Heart right ventricle (tissue), 16 donors: ENCODE results near the gene RSPH3. TPM values are rescaled to one million over a fixed set of nuclear protein-coding genes. Genes with fewer than 3 reads are reported as not detected.

Source experiments
- ATAC-seq, 8 donors: fragments of 200-7000 bp; cut with Tn5 transposase; one replicate each; pipeline ENCODE4 v1.9.1; 2020; ENCODE audit warnings: mild to moderate bottlenecking in 8 of 8, moderate library complexity in 8 of 8, moderate number of reproducible peaks in 1 of 8
- DNase-seq, 2 donors: peaks; one replicate each; pipeline ENCODE4 v3.0.0-alpha.2; 2020
- H3K27ac ChIP-seq, 10 donors: fragments of 200-600 bp; sonication (generic) in 2 of 10; one replicate each; pipeline versions ENCODE4 v1.5.0 to v1.8.0; 2020 to 2022; ENCODE audit warnings: mild to moderate bottlenecking in 3 of 10
- H3K27me3 ChIP-seq, 7 donors: fragments of 200-600 bp; one replicate each; pipeline ENCODE4 v1.8.0; 2021 to 2022; ENCODE audit warnings: mild to moderate bottlenecking in 2 of 7
- H3K36me3 ChIP-seq, 9 donors: fragments of 200-600 bp; sonication (generic) in 1 of 9; one replicate each; pipeline versions ENCODE4 v1.5.0 to v1.8.0; 2020 to 2022; ENCODE audit warnings: mild to moderate bottlenecking in 2 of 9
- H3K4me1 ChIP-seq, 9 donors: fragments of 200-600 bp; sonication (generic) in 1 of 9; one replicate each; pipeline versions ENCODE4 v1.5.0 to v1.8.0; 2020 to 2022; ENCODE audit warnings: mild to moderate bottlenecking in 4 of 9
- H3K4me3 ChIP-seq, 10 donors: fragments of 200-600 bp; sonication (generic) in 2 of 10; one replicate each; pipeline versions ENCODE4 v1.5.0 to v1.8.0; 2020 to 2022; ENCODE audit warnings: mild to moderate bottlenecking in 7 of 10, moderate library complexity in 2 of 10
- H3K9me3 ChIP-seq, 11 donors: fragments of 200-600 bp in 10 of 11; sonication (generic) in 2 of 11; one replicate each; pipeline versions ENCODE4 v1.5.0 to v1.8.0; 2013 to 2022; ENCODE audit warnings: mild to moderate bottlenecking in 2 of 11, control low read depth in 1 of 11, moderate library complexity in 1 of 11
- WGBS, 2 donors: extraction: QIAGEN DNeasy Blood & Tissue Kit; methylation state at CpG; one replicate each; pipeline ENCODE4 v1.1.7; 2013; ENCODE audit warnings: inconsistent platforms in 1 of 2; 5-methylcytosine and 5-hydroxymethylcytosine counted together
- intact Hi-C, 10 donors: fragments of 100-400 bp; cut with DNase I; formaldehyde crosslinking; loops; one replicate each; pipeline versions ENCODE4 v1.11.1 to v1.14.2; 2022
- polyA plus RNA-seq, 2 donors: library from polyadenylated mRNA; stranded (reverse); fragments of 200-250 nt; gene quantifications; one replicate each; pipeline ENCODE4 v1.2.3, GENCODE V29; 2013
- total RNA-seq, 10 donors: library from RNA; stranded (reverse); fragmentation: NEBNext Ultra II Directional in 3 of 10; extraction: Animal tissue kit (Norgen Biotek cat#: 25700) in 3 of 10; gene quantifications; one replicate each; pipeline versions ENCODE4 v1.2.1 to v1.2.4, GENCODE V29; 2021 to 2023
- TF ChIP-seq, protein P1 (sequence below), 9 donors: fragments of 200-600 bp; sonication (generic) in 2 of 9; IDR thresholded peaks; one replicate each; pipeline versions ENCODE4 v1.5.0 to v1.8.0; 2021 to 2022; ENCODE audit warnings: antibody characterized with exemption in 9 of 9, mild to moderate bottlenecking in 5 of 9, moderate library complexity in 1 of 9
- donor health status: Arrhythmogenic right ventricular cardiomyopathy.
- donor health status: ischemic (EF 13 %, LVEDD 7.1; RV severe dilation, severe dysfunction).
- donor health status: healthy with polysubstance abuse.
- donor health status: DM: no; HTN: yes; CAD: no.
- donor health status: DM: no; HTN: no; CAD: no.
- donor health status: ischemic (EF 25% LVEDD 6.9; RV normal size, moderate dysfunction).
- donor health status: ischemic (EF 25% LVEDD 5.7; RV mildly dilated, moderate dysfunction).
- donor health status: healthy.
- donor health status: DM: yes; HTN: yes; CAD: no.
- donor health status: Ischemic cardiomyopathy.
- donor health status: ischemic (EF 35%, LVEDD 5.7; RV mildly dilated, moderate dysfunction).
- donor health status: nonischemic (EF 11% LVEDD 7.7; RV severe dilation, severe dysfunction).
- donor health status: DM: yes; HTN: yes; CAD: no.
- donor health status: PGD.
- donor health status: ischemic (EF 29% LVEDD 5.4; RV normal size, mild dysfunction).
- donor health status: nonischemic (EF 23%, LVEDD 6.1; RV moderate dilation, normal function).

The RSPH3 gene
- total and polyA plus RNA-seq, 12 donors, result 2.3 to 11.7 (median 10.1) TPM

DNA sequence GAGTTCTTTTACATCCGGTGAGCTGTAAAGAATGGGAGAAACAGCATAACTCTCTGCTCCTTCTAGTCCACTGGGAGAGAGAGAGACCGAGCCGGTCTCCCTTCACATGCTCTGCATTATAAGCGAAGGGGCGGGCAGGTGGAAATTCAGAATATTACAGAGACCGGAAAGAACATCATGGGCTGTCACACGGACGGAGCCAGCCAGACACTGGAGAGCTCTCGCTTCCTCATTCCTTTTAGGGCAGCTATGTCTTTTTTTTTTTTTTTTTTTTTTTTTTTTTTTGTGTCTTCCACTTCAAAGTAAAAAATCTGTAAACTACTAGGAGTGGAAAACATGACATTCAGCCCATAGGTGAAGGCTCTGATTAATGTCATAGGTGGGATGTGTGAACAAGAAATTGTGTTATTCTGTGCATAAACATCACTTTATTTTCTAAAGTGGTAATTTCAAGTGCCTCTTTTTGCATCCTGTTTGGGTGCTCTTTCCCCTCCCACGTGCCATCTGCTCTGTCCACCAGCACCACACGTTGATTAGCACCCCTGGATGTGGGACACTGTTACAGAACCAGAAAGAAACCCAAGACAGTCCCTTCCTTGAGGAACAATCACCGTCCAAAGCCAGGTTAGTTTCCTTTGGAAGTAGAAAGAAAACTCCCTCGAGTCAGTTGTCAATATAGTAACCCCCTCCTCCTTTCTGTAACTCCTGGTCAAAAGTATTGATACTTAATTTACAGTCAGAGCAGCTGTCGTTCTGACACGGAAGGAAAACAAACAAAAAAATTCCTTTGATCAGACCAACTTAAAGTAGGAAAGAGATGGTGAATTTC, 45.1 kb upstream of the RSPH3 start, which contains the start of gene TAGAP:
Gene TAGAP, minus strand, starts transcription at position 93 of the 829 bp plus-strand sequence. CDS start 845 bp downstream, outside the sequence.
- H3K4me3 ChIP-seq, result peak within 1 kb of the TSS in 7 of 10 donors; percentile 10 to 66 (median 33)
- no peaks in the 10 kb centered on the region for H3K9me3 ChIP-seq
- peaks cover 0 to 32% (median 7%) of the 10 kb centered on the region in 9 donors for H3K4me1 ChIP-seq
- ATAC-seq (peak in 7 of 8 donors; percentile 62 to 78 (median 76)), DNase-seq (peak; percentile 49 to 55)
- no peaks in the 10 kb centered on the region for H3K27me3 ChIP-seq
- H3K27ac ChIP-seq, result peak within 1 kb of the TSS in 5 of 10 donors; percentile 17 to 90 (median 32)
- intact Hi-C loops, result loop anchor here in 6 of 10 donors (5.0 to 10.0 kb wide), 5 partner anchors 57 to 92 kb away; no protein-coding TSS in a partner anchor
- peaks cover 0 to 22% (median 0%) of the 10 kb centered on the region in 9 donors for H3K36me3 ChIP-seq
- TF ChIP-seq, protein P1, sequence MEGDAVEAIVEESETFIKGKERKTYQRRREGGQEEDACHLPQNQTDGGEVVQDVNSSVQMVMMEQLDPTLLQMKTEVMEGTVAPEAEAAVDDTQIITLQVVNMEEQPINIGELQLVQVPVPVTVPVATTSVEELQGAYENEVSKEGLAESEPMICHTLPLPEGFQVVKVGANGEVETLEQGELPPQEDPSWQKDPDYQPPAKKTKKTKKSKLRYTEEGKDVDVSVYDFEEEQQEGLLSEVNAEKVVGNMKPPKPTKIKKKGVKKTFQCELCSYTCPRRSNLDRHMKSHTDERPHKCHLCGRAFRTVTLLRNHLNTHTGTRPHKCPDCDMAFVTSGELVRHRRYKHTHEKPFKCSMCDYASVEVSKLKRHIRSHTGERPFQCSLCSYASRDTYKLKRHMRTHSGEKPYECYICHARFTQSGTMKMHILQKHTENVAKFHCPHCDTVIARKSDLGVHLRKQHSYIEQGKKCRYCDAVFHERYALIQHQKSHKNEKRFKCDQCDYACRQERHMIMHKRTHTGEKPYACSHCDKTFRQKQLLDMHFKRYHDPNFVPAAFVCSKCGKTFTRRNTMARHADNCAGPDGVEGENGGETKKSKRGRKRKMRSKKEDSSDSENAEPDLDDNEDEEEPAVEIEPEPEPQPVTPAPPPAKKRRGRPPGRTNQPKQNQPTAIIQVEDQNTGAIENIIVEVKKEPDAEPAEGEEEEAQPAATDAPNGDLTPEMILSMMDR (IDR thresholded peaks at IDR 0.05), result no peak
- 32 to 40% methylated on average over 15 of the region's 15 CpGs for WGBS, 2 donors

DNA sequence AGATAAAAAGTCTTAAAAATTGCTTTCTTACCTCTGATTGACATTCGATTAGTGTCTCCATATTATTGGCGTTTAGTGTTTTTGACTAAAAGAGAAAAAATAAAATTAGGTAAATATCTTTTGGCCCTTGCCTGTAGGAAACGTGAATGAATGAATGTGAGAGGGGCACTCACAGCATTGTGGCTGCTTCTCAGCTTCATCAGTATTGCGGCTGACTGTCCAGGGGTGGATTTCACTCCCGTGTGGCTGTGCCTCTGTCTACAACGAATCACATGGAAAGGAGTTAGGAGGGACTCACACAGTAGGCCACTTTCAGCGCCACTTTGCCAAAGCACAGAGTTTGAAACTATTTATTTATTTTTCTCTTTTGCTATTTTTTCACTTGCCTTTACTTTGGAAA, 43.9 kb upstream of the RSPH3 start:
- no peak for ATAC-seq
- no peaks in the 10 kb centered on the region for H3K9me3 ChIP-seq
- intact Hi-C loops, result loop anchor here (2.0 to 10.0 kb wide), 8 partner anchors 58 to 93 kb away; no protein-coding TSS in a partner anchor
- peak overlapping the region in 3 of 10 donors; percentile 17 to 90 (median 32) for H3K27ac ChIP-seq
- no peaks in the 10 kb centered on the region for H3K27me3 ChIP-seq
- peaks cover 0 to 43% (median 7%) of the 10 kb centered on the region in 9 donors for H3K4me1 ChIP-seq
- DNase-seq, result no peak
- WGBS, 2 donors, result 84 to 89% methylated on average over 7 of the region's 7 CpGs
- TF ChIP-seq, protein P1 (IDR thresholded peaks at IDR 0.05), result no peak
- peak overlapping the region in 6 of 10 donors; percentile 15 to 66 (median 34) for H3K4me3 ChIP-seq
- H3K36me3 ChIP-seq, result peaks cover 0 to 28% (median 0%) of the 10 kb centered on the region in 9 donors

DNA sequence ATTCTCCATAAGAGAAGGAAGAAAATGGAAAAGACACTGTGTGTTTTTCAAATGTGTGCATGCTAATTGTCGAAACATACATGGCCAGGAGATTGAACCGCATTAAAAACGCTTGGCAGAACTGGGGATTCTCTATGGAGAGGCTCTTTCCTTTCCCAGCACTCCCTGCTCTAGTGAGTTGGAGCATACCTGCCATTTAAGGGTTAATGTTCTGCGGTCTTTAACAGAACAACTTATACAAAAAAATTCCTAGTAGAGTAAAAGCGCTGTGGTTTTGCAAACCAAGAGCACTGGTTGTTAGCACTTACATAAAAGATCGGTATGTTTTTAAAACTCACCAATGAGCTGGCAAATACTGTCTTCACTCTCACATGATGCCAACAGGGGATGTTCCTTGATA, 43.2 kb upstream of the RSPH3 start:
- H3K36me3 ChIP-seq, result peaks cover 0 to 35% (median 0%) of the 10 kb centered on the region in 9 donors
- ATAC-seq, result no peak
- TF ChIP-seq, protein P1 (IDR thresholded peaks at IDR 0.05), result no peak
- intact Hi-C loops, result loop anchor here (2.0 to 10.0 kb wide), 8 partner anchors 59 to 94 kb away; no protein-coding TSS in a partner anchor
- H3K27me3 ChIP-seq, result no peaks in the 10 kb centered on the region
- H3K27ac ChIP-seq, result peak overlapping the region in 4 of 10 donors; percentile 0 to 90 (median 18)
- H3K4me3 ChIP-seq, result peak overlapping the region in 6 of 10 donors; percentile 10 to 66 (median 34)
- H3K4me1 ChIP-seq, result peaks cover 0 to 50% (median 7%) of the 10 kb centered on the region in 9 donors
- 73 to 81% methylated on average over 6 of the region's 6 CpGs for WGBS, 2 donors
- DNase-seq, result no peak
- no peaks in the 10 kb centered on the region for H3K9me3 ChIP-seq

DNA sequence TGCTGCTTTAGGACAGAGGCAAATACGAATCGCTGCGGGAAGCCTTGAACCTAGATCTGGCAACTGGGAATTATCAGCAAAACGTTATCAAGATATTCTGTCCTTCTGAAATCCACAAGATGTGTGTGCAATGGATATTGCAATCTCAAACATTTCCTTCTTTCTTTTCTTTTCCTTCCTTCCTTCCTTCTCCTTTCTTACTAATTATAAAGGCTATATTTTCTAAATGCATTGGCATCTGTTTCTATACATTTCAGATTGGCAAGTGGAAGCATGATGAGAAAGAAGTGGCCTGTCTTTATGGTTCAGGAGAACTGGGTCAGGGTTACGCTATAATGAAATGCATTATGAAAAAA, 42.8 kb upstream of the RSPH3 start:
- H3K9me3 ChIP-seq, result no peaks in the 10 kb centered on the region
- H3K27ac ChIP-seq, result peak overlapping the region in 5 of 10 donors; percentile 0 to 90 (median 18)
- intact Hi-C loops, result loop anchor here (1.0 to 10.0 kb wide), 9 partner anchors 59 to 94 kb away; no protein-coding TSS in a partner anchor
- peaks cover 0 to 54% (median 7%) of the 10 kb centered on the region in 9 donors for H3K4me1 ChIP-seq
- peak overlapping the region in 7 of 10 donors; percentile 10 to 66 (median 33) for H3K4me3 ChIP-seq
- peaks cover 0 to 39% (median 0%) of the 10 kb centered on the region in 9 donors for H3K36me3 ChIP-seq
- TF ChIP-seq, protein P1 (IDR thresholded peaks at IDR 0.05), result peak in 3 of 9 donors; percentile 4 to 44 (median 14)
- DNase-seq, result no peak
- no peak for ATAC-seq
- H3K27me3 ChIP-seq, result no peaks in the 10 kb centered on the region
- WGBS, 2 donors, result 20 to 21% methylated on average over 5 of the region's 5 CpGs
